ENCODE results near the gene AIFM2. TPM values are rescaled to one million over a fixed set of nuclear protein-coding genes. Genes with fewer than 3 reads are reported as not detected.

The AIFM2 gene
- total RNA-seq, 6 donors from 2014 or later = 12.0 to 21.0 (median 17.2) TPM

DNA sequence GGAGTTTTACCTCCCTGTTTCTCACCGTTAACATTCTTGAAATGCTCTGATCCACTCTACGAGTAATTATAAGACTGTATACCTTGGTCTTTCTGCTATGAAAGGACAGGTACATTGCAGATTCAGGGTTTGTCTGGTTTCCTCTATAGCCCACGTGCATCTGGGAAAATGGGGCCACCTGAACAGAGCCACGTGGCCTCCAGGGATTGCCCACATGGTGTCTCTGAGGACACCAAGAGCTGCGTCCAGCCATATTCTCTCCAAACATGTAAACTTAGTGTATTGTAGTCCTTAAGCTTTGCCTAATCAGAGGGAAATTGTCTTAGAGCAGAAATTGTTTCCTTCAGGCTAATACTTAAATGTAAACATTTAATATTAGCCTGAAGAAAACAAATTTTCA, 63.3 kb downstream of the AIFM2 start:
- no peak for TF ChIP-seq EP300 (IDR thresholded peaks at IDR 0.05)
- TF ChIP-seq, protein P1, sequence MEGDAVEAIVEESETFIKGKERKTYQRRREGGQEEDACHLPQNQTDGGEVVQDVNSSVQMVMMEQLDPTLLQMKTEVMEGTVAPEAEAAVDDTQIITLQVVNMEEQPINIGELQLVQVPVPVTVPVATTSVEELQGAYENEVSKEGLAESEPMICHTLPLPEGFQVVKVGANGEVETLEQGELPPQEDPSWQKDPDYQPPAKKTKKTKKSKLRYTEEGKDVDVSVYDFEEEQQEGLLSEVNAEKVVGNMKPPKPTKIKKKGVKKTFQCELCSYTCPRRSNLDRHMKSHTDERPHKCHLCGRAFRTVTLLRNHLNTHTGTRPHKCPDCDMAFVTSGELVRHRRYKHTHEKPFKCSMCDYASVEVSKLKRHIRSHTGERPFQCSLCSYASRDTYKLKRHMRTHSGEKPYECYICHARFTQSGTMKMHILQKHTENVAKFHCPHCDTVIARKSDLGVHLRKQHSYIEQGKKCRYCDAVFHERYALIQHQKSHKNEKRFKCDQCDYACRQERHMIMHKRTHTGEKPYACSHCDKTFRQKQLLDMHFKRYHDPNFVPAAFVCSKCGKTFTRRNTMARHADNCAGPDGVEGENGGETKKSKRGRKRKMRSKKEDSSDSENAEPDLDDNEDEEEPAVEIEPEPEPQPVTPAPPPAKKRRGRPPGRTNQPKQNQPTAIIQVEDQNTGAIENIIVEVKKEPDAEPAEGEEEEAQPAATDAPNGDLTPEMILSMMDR (IDR thresholded peaks at IDR 0.05) = no peak
- TF ChIP-seq POLR2A (IDR thresholded peaks at IDR 0.05) = no peak
- TF ChIP-seq POLR2AphosphoS5 (IDR thresholded peaks at IDR 0.05) = no peak
- ATAC-seq (ENCODE audit: low FRiP score in 2 of 2) = no peak
- Histone ChIP-seq H3K4me1 (no peaks in the 10 kb centered on the region), H3K27ac (no peak overlapping the region), H3K36me3 (no peaks in the 10 kb centered on the region), H3K9me3 (no peaks in the 10 kb centered on the region), H3K4me3 (no peak overlapping the region), H3K27me3 (no peaks in the 10 kb centered on the region)
- 82 to 84% methylated on average over 5 of the region's 5 CpGs for WGBS, 2 donors
- DNase-seq = no peak

DNA sequence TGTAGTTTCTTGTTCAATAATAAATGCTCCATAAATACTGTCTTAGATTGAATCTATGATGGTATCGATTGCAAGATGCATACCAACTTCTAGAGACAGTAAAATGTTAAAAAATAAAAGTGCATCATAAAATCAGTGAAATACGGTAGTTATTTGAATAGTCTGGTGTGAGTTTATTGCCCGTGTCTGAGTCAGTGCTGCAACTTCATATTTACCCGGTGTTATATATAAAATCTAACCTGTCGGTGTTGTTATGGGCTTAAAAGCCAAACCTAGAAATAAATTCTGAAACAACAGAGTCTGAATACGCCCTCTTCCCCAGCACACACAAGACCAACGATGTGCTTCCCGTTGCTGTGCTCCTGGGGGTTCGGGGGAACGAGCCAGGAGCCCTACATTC, 63.7 kb downstream of the AIFM2 start:
- Histone ChIP-seq H3K4me1 (no peaks in the 10 kb centered on the region), H3K36me3 (no peaks in the 10 kb centered on the region), H3K4me3 (no peak overlapping the region), H3K27me3 (no peaks in the 10 kb centered on the region), H3K9me3 (no peaks in the 10 kb centered on the region), H3K27ac (no peak overlapping the region)
- TF ChIP-seq POLR2A (IDR thresholded peaks at IDR 0.05) (no peak), EP300 (IDR thresholded peaks at IDR 0.05) (no peak), POLR2AphosphoS5 (IDR thresholded peaks at IDR 0.05) (no peak)
- TF ChIP-seq, protein P1 (IDR thresholded peaks at IDR 0.05) = no peak
- 95% methylated on average over 10 of the region's 10 CpGs for WGBS, 2 donors
- ATAC-seq (ENCODE audit: low FRiP score in 2 of 2) (no peak), DNase-seq (no peak)

DNA sequence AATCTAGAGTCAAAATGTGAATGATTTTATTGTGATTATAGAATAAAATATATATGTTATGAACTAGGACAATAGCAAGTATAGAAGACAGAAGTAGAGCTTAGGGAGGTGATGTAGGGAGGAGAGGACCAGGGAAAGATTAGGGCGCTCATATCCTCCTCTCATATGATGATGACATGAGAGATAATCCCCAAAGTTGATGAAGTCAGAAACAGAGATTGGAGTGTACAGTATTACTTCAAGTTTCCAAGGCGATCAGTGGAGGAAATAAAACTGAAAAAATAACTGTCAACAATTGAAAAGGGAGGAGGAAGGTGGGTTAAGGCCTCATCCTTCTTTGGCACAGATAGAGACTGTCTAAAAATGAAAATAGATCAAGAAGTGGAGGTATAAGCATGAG, 65.0 kb downstream of the AIFM2 start:
- no peaks in the 10 kb centered on the region for H3K27me3 ChIP-seq
- 86 to 90% methylated on average over 2 of the region's 2 CpGs for WGBS, 2 donors
- H3K27ac ChIP-seq = no peak overlapping the region
- H3K9me3 ChIP-seq = no peaks in the 10 kb centered on the region
- ATAC-seq (ENCODE audit: low FRiP score in 2 of 2) (no peak), DNase-seq (no peak)
- H3K4me3 ChIP-seq = no peak overlapping the region
- H3K4me1 ChIP-seq = no peaks in the 10 kb centered on the region
- TF ChIP-seq, protein P1 (IDR thresholded peaks at IDR 0.05) = no peak
- TF ChIP-seq POLR2A (IDR thresholded peaks at IDR 0.05) (no peak), POLR2AphosphoS5 (IDR thresholded peaks at IDR 0.05) (no peak), EP300 (IDR thresholded peaks at IDR 0.05) (no peak)
- H3K36me3 ChIP-seq = no peaks in the 10 kb centered on the region

DNA sequence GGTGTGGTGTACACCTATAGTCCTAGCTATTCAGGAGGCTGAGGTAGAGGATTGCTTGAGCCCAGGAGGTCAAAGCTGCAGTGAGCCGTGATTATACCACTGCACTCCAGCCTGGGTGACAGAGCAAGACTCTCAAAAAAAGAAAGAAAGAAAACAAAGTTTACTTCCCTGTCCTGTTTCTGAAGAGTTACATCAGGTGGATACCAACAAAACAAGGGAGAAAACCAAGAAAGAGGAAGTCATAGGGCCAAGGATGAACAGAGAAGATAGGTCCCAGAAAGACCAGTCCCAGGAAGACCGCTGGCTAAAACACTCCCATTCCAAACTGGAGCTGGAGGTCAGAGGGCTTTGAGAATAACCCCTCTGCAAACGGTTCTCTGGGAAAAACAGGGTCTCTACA, 66.4 kb downstream of the AIFM2 start:
- DNase-seq (no peak), ATAC-seq (ENCODE audit: low FRiP score in 2 of 2) (no peak)
- no peak overlapping the region for H3K4me3 ChIP-seq
- WGBS, 2 donors = 82 to 86% methylated on average over 3 of the region's 3 CpGs
- no peak overlapping the region for H3K27ac ChIP-seq
- H3K27me3 ChIP-seq = no peaks in the 10 kb centered on the region
- no peak for TF ChIP-seq POLR2A (IDR thresholded peaks at IDR 0.05)
- TF ChIP-seq POLR2AphosphoS5 (IDR thresholded peaks at IDR 0.05) = no peak
- TF ChIP-seq, protein P1 (IDR thresholded peaks at IDR 0.05) = no peak
- H3K9me3 ChIP-seq = no peaks in the 10 kb centered on the region
- no peaks in the 10 kb centered on the region for H3K4me1 ChIP-seq
- H3K36me3 ChIP-seq = no peaks in the 10 kb centered on the region

DNA sequence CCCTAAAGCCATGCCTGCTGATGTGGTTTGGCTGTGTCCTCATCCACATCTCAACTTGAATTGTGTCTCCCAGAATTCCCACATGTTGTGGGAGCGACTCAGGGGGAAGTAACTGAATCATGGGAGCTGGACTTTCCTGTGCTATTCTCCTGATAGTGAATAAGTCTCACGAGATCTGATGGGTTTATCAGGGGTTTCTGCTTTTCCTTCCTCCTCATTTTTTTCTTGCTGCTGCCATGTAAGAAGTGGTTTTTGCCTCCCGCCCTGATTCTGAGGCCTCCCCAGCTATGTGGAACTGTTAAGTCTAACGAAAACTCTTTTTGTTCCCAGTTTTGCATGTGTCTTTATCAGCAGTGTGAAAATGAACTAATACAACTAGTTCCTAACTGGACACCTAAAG, 68.1 kb downstream of the AIFM2 start:
- ATAC-seq (ENCODE audit: low FRiP score in 2 of 2) (no peak), DNase-seq (no peak)
- no peak overlapping the region for H3K4me3 ChIP-seq
- TF ChIP-seq EP300 (IDR thresholded peaks at IDR 0.05) (no peak), POLR2A (IDR thresholded peaks at IDR 0.05) (no peak), POLR2AphosphoS5 (IDR thresholded peaks at IDR 0.05) (no peak)
- TF ChIP-seq, protein P1 (IDR thresholded peaks at IDR 0.05) = no peak
- no peaks in the 10 kb centered on the region for H3K36me3 ChIP-seq
- 75 to 85% methylated on average over 4 of the region's 4 CpGs for WGBS, 2 donors
- no peaks in the 10 kb centered on the region for H3K4me1 ChIP-seq
- H3K27ac ChIP-seq = no peak overlapping the region
- no peaks in the 10 kb centered on the region for H3K27me3 ChIP-seq
- H3K9me3 ChIP-seq = no peaks in the 10 kb centered on the region
